Frontal cortex (tissue), 4 donors: ENCODE measurements around the gene PGK2. TPM values are rescaled to one million over a fixed set of nuclear protein-coding genes. Genes with fewer than 3 reads are reported as not detected.

ENCODE experiments used
- DNase-seq, 2 donors: peaks; one replicate each; pipeline ENCODE4 v3.0.0; 2012; ENCODE audit warnings: low spot score in 2 of 2
- FAIRE-seq: peaks from 2 replicates; lab custom pipeline; 2012; peaks lifted over from hg19 to GRCh38; lab: Jason Lieb, UNC
- total RNA-seq: library from RNA; depleted of rRNA; stranded (reverse); fragments of >200 nt; gene quantifications from one replicate; pipeline ENCODE4 v1.2.3, GENCODE V29; 2014
- donor health status: control.
- donor health status: control.
- donor health status: control.

The PGK2 gene
- total RNA-seq, 1 donor from 2014 or later, result not detected

DNA sequence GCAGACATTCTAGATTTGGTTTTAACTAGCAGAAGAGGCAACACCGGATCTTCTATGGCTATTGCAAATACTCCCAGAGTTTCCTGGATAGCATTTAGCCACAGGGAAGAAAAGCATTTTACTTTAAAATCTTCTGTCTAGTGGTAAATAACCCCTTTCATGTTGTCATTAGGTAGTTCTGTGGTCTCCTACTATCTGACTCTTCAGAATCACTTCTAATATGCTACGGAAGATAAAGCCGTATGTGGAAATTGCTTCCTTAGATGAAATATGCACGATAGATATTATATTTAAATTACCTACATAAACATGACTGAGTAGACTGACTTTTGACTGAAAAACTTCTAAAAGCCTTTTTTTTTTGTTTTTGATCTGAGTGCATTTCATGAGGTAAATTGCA lies 43.7 kb downstream of the PGK2 start:
- FAIRE-seq, result no peak
- DNase-seq, result no peak

- DNase-seq, result no peak
Measured at GRCh38 chr6:49739423-49739822, 47.7 kb downstream of the PGK2 start.

DNA sequence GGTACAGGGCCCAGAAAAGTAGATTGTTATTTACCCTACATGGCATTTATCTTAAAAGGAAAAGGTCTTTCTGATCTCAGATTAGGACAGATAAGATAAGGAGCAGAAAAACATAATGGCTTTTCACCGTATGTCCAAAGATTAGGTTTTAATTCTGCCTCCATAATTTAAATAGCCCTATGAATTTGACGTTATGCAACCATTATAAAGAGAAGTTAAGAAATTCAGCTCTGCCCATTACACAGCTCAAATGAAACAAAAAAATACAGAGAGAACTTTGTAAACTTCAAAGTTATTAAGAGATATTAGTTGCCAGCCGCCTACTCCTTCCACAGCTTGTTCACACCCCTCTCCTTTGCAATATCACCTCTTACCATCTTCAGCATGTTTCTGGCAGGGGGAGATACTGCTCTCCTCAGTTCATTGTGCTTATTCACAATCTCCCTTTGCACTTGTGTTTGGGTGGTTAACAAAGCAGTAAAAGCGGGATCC lies 51.0 kb downstream of the PGK2 start:
- DNase-seq (no peak), FAIRE-seq (no peak)

More at GRCh38 chr6:49739423-49739822, 47.7 kb downstream of the PGK2 start:
- no peak for FAIRE-seq

Other genes with a start within 250 kb of the PGK2 start
- 4.9 TPM for gene C6orf141, start 236.6 kb downstream of the PGK2 start, total RNA-seq
- 0.41 TPM for gene RHAG, start 150.4 kb downstream of the PGK2 start, total RNA-seq
- gene CRISP2, start 73.7 kb downstream of the PGK2 start, total RNA-seq, result 0.82 TPM
- under 0.01 TPM for gene CRISP3, start 42.9 kb downstream of the PGK2 start, total RNA-seq
- not detected for gene CRISP1, start 79.2 kb upstream of the PGK2 start, total RNA-seq
- gene DEFB114, start 176.9 kb upstream of the PGK2 start, total RNA-seq, result not detected
- not detected for gene DEFB113, start 182.3 kb upstream of the PGK2 start, total RNA-seq
- not detected for gene DEFB110, start 234.7 kb upstream of the PGK2 start, total RNA-seq